ENCODE measurements around the gene MYO9A.
A peak's percentile ranks its signal among the peaks of the same experiment; 100 is the strongest.
"Not testable (repeated sequence)": the region's sequence is repeated elsewhere in the genome, so short reads cannot be mapped to it uniquely, and the experiment has no call there.

MYO9A gene

GRCh38 chr15:72086920-72087648, 30.9 kb downstream of the MYO9A start:
- DNase-seq (ENCODE audit: low read depth): no peak

GRCh38 chr15:72086010-72086697, 31.8 kb downstream of the MYO9A start:
- no peak for DNase-seq (ENCODE audit: low read depth)

DNA sequence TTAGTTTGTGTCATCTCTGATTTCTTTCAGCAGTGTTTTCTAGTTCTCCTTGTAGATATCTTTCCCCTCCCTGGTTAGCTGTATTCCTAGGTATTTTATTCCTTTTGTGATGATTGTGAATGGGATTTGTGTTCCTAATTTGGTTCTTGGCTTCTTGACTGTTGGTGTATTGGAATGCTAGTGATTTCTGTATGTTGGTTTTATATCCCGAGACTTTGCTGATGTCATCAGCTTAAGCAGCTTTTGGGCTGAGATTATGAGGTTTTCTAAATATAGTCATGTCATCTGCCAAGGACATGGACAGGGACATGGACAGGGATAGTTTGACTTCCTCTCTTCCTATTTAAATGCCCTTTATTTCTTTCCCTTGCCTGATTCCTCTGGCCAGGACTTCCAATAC, 35.8 kb downstream of the MYO9A start:
- DNase-seq (ENCODE audit: low read depth): no peak

GRCh38 chr15:72078887-72079286, 39.1 kb downstream of the MYO9A start:
- DNase-seq (ENCODE audit: low read depth): no peak

- peak; percentile 3 for DNase-seq (ENCODE audit: low read depth)
These were observed 40.0 kb downstream of the MYO9A start for GRCh38 chr15:72077950-72078349.

GRCh38 chr15:72074335-72075060, 43.5 kb downstream of the MYO9A start:
- no peak for DNase-seq (ENCODE audit: low read depth)

DNA sequence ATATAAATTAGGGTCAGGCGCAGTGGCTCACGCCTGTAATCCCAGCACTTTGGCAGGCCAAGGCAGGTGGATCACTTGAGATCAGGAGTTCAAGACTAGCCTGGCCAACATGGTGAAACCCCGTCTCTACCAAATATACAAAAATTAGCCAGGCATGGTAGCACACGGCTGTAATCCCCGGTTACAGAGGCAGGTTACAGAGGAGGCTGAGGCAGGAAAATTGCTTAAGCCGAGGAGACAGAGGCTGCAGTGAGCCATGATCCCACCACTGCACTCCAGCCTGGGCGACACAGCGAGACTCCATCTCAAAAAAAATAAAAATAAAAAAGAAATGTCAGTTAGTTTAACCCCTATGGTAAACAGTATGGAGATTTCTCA, 46.5 kb downstream of the MYO9A start:
- DNase-seq (ENCODE audit: low read depth): not testable (repeated sequence)

DNA sequence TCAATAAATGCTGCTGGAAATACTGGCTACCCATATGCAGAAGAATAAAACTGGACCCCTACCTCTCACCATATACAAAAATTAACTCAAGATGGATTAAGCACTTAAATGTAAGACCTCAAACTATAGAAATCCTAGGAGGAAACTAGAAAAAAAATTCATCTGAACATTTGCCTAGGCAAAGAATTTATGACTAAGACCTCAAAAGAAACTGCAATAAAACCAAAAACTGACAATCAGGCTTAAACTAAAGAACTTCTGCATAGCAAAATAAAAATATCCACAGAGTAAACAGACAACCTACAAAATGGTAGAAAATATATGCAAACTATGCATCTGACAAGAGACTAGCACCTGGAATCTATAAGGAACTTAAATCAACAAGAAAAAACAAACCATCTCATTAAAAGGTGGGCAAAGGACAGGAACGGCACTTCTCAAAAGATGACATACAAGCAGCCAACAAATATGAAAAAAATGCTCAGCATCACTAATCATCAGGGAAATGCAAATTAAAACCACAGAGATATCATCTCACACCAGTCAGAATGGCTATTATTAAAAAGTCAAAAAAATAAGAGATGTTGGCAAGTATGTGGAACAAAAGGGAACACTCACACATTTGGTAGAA, 47.0 kb downstream of the MYO9A start:
- no peak for DNase-seq (ENCODE audit: low read depth)

DNA sequence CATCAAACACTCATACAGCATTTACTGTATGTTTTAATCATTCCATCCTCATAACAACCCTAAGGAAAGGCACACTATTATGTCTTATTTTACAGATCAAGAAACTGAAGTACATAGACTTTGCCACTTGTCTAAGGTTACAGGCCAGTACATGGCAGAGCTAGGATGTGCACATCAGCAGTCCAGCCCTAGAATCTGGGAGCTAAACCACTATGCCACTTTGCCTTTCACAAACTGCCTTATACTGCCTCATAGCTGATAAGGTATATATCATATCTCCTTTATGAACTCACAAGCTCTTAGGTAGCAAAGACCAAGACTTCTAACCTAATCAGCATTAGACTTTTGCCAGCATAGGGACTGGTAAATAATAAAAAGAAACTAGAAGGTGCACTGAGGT, 49.1 kb downstream of the MYO9A start:
- DNase-seq (ENCODE audit: low read depth): no peak

DNA sequence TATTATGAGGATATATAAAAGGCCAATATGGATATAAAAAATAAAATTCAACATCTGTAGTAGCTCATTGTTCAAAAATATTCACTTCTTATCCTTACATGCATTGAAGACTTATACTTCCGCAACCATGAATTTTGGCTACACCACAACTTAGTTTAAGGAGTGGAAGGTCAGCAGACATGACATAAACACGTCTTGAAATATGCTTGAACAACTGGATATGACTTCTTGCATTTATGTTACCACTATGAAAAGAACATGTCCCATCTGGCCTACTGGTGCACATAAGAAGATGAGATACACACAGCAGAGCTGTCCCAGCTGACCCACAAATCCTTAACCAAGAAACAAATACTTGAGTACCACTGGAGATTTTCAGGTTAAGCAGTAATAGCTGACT, 52.1 kb downstream of the MYO9A start:
- no peak for DNase-seq (ENCODE audit: low read depth)

DNA sequence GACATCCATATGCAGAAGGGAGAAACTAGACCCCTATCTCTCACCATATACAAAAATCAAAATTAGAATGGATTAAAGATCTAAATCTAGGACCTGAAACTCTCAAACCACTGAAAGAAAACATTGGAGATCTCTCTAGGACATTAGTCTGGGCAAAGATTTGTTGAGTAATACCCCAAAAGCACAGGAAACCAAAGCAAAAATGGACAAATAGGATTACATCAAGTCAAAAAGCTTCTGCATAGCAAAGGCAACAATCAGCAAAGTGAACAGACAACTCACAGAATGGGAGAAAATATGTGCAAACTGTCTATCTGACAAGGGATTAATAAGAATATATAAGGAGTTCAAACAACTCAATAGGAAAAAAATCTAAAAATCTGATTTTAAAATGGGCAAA, 54.8 kb downstream of the MYO9A start:
- peak; percentile 68 for DNase-seq (ENCODE audit: low read depth)

- DNase-seq (ENCODE audit: low read depth): peak; percentile 17
These were observed 55.6 kb downstream of the MYO9A start for GRCh38 chr15:72062319-72062718.

- DNase-seq (ENCODE audit: low read depth): no peak
These were observed 57.2 kb downstream of the MYO9A start for GRCh38 chr15:72060687-72061250.

DNA sequence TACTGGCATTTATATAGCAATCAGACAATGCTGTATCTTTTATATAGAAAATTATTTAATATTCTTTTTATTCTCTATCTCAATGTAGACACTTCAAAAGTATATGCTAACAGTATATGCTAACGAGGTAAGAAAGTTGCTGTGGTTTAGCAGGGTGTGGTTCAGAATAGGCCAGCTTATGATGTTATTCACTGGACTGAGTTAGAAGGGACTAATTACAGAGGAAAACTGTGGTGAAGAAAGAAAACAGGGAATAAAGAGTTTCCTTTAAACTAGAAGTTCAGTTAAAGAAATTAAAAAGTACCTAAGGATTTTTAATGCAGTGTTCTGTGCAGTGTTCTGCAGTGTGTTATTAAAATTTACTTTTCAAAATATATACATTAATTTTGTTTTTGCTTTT, 59.4 kb downstream of the MYO9A start:
- DNase-seq (ENCODE audit: low read depth): no peak

DNA sequence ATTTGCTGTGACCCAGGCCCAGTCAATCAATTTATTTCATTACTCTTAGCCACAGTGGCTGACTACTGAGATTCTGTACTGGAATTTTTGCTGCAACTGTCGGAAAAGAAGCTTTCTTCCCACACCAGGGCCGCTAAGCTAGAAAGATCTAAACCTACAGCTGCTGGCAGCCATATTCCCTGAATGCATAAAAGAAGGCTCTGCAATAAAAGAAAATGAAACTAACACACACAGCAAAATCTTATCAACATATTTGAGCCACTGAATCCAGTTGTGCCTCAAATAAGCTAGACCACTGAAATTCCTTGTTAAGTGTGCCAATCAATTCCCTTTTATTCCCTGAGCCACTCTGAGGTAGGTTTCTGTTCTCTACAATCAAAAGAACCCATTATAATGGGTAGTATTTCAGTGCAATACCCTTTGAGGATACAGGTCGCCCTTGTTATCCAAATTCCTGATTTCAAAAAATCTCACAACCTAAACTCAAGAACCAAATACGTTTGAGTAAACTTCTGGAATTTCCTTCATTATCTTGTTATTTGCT, 60.3 kb downstream of the MYO9A start:
- no peak for DNase-seq (ENCODE audit: low read depth)

DNA sequence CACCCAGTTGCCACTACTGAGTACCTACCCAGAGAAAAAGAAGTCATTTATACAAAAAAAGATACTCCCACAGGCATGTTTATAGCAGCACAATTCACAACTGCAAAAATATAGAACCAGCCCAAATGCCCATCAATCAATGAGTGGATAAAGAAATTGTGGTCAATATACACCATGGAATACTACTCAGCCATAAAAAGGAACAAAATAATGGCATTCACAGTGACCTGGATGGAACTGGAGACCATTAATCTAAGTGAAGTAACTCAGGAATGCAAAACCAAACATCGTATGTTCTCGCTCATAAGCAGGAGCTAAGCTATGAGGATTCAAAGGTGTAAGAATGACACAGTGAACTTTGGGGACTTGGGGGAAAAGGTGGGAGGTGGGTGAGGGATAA, 61.7 kb downstream of the MYO9A start:
- not testable (repeated sequence) for DNase-seq (ENCODE audit: low read depth)

DNA sequence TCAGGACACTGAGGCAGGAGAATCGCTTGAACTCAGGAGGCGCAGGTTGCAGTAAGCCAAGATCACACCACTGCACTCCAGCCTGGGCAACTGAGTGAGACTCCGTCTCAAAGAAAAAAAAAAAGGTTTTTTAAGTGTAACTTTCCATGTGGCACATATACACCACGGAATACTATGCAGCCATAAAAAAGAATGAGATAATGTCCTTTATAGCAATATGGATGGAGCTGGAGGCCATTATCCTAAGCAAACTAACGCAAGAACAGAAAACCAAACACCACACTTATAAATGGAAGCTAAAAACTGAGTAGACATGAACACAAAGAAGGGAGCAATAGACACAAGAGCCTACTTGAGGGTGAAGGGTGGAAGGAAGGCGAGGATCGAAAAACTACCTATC, 64.7 kb downstream of the MYO9A start:
- not testable (repeated sequence) for DNase-seq (ENCODE audit: low read depth)

DNA sequence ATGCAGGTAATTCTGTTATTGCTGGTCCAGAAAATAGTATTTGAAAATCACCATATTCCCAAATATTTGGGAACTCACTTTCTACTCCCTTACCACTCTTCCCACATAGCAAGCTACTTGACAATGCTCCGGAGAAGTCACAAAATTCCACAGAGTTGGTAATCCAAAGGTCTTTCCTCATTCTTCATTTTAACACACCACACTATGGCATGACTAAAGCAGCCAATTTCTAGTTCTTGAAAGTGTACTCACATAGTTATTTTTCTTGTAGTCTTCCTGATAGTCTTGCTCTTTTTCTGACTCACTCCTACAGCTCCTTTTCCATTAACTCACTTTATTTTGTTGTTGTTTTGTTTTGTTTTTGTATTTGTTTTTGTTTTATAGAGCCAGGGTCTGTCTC, 67.2 kb downstream of the MYO9A start:
- DNase-seq (ENCODE audit: low read depth): no peak

DNA sequence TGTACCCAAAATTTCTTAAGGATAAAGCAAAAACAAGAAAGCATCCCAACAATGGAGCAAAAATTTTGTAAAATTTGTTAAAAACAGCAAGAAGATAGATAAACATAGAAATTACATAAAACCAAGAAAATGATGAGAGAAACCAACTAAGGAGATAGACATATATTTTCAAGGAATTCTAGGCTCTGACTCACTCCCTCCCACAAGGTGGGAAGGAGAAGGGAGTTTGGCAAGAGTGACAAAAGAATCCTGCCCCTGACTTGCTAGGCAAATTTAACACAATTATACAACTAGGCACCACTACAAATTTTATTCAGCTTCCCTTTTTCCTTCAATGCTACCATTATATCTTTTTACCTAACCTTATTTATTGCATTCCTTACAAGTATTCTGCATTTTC, 70.9 kb downstream of the MYO9A start:
- peak; percentile 39 for DNase-seq (ENCODE audit: low read depth)

DNA sequence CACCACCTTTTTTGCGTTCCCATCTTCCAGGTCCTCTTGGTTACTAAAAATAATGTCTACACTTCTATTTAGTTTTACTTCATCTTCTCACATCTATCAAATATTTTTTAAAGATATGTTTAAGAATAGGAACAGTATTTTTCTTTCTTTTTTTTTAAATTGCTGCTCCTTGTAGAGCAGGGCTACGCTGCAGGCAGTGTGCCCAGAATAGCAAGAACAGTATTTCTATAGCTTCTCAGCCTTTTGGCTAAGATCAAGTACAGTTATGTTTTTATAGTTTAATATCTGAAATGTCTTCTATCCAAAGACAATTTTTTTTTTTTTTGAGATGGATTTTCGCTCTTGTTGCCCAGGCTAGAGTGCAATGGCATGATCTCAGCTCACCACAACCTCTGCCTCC, 73.0 kb downstream of the MYO9A start:
- no peak for DNase-seq (ENCODE audit: low read depth)

- DNase-seq (ENCODE audit: low read depth): no peak
These were observed 75.1 kb downstream of the MYO9A start for GRCh38 chr15:72042865-72043264.

DNA sequence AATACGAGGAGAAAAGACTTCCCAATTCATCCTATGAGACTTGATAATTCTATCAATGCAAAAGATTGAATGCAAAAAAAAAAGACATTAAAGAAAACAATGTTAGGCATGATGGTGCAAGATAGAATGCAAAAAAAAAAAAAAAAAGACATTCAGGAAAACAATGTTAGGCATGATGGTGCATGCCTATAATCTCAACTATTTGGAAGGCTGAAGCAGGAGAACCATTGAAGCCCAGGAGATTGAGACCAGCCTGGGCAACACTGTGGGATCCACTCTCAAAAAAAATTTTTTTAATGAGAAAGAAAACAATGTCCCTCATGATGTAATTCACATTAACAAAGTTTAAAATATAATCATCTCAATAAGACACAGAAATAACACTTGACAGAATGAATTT, 75.9 kb downstream of the MYO9A start:
- DNase-seq (ENCODE audit: low read depth): no peak

Measured in iris pigment epithelial cell (primary cell).